ENCODE measurements around the gene CAMTA1.

The CAMTA1 gene

GRCh38 chr1:7500381-7501083 is 715.3 kb downstream of the CAMTA1 start:
- DNase-seq (ENCODE audit: low read depth) = no peak

- DNase-seq (ENCODE audit: low read depth) = no peak
Measured at GRCh38 chr1:7501084-7501491, 715.8 kb downstream of the CAMTA1 start.

GRCh38 chr1:7501723-7502603 is 716.7 kb downstream of the CAMTA1 start:
- no peak for DNase-seq (ENCODE audit: low read depth)

GRCh38 chr1:7503691-7504437 is 718.6 kb downstream of the CAMTA1 start:
- DNase-seq (ENCODE audit: low read depth) = no peak

GRCh38 chr1:7504438-7504720 is 719.1 kb downstream of the CAMTA1 start:
- DNase-seq (ENCODE audit: low read depth) = no peak

- no peak for DNase-seq (ENCODE audit: low read depth)
Measured at GRCh38 chr1:7505094-7505770, 720.0 kb downstream of the CAMTA1 start.

- no peak for DNase-seq (ENCODE audit: low read depth)
Measured at GRCh38 chr1:7505771-7506453, 720.7 kb downstream of the CAMTA1 start.

GRCh38 chr1:7506454-7507284 is 721.4 kb downstream of the CAMTA1 start:
- DNase-seq (ENCODE audit: low read depth) = no peak

GRCh38 chr1:7507285-7508019 is 722.2 kb downstream of the CAMTA1 start:
- no peak for DNase-seq (ENCODE audit: low read depth)

GRCh38 chr1:7508052-7508933 is 723.0 kb downstream of the CAMTA1 start:
- DNase-seq (ENCODE audit: low read depth) = no peak

- no peak for DNase-seq (ENCODE audit: low read depth)
Measured at GRCh38 chr1:7508934-7509519, 723.8 kb downstream of the CAMTA1 start.

GRCh38 chr1:7509598-7509997 is 724.3 kb downstream of the CAMTA1 start:
- DNase-seq (ENCODE audit: low read depth) = no peak

GRCh38 chr1:7510389-7510931 is 725.2 kb downstream of the CAMTA1 start:
- DNase-seq (ENCODE audit: low read depth) = no peak

- DNase-seq (ENCODE audit: low read depth) = no peak
Measured at GRCh38 chr1:7511381-7511780, 726.1 kb downstream of the CAMTA1 start.

- DNase-seq (ENCODE audit: low read depth) = no peak
Measured at GRCh38 chr1:7513081-7513480, 727.8 kb downstream of the CAMTA1 start.

- no peak for DNase-seq (ENCODE audit: low read depth)
Measured at GRCh38 chr1:7515175-7515574, 729.9 kb downstream of the CAMTA1 start.

GRCh38 chr1:7515904-7516303 is 730.6 kb downstream of the CAMTA1 start:
- no peak for DNase-seq (ENCODE audit: low read depth)

GRCh38 chr1:7516341-7516740 is 731.1 kb downstream of the CAMTA1 start:
- no peak for DNase-seq (ENCODE audit: low read depth)
